HepG2 (cell line): ENCODE results near the gene SERPINB1. TPM values are rescaled to one million over a fixed set of nuclear protein-coding genes. Genes with fewer than 3 reads are reported as not detected.

Experiments
- CCAR2 ChIP-seq: fragments of 200-400 bp; formaldehyde crosslinking; optimal IDR thresholded peaks from 2 replicates; pipeline ENCODE3; 2018; ENCODE audit warnings: low read depth, mild to moderate bottlenecking, low read length, moderate library complexity
- KDM6A ChIP-seq: IDR thresholded peaks from 2 replicates; pipeline ENCODE4 v1.6.1; 2016; ENCODE audit warnings: low read depth
- MTF2 ChIP-seq: sonication (generic); formaldehyde crosslinking; IDR thresholded peaks from 2 replicates; pipeline ENCODE4 v1.5.0; 2020; ENCODE audit warnings: missing genetic modification reagents, borderline replicate concordance
- TCF12 ChIP-seq, 2 experiments: fragments of 450-650 bp in 1 of 2; sonication (generic) in 1 of 2; formaldehyde crosslinking in 1 of 2; IDR thresholded peaks; 2 replicates each; pipeline versions ENCODE4 v1.6.1 to v1.8.0; 2017 to 2022; ENCODE audit warnings: antibody characterized with exemption in 1 of 2, mild to moderate bottlenecking in 1 of 2, missing genetic modification reagents in 1 of 2, moderate library complexity in 1 of 2
- ZNF230 ChIP-seq: sonication (generic); formaldehyde crosslinking; IDR thresholded peaks from 2 replicates; pipeline ENCODE4 v1.4.0; 2020; ENCODE audit warnings: mild to moderate bottlenecking, missing genetic modification reagents
- ZNF501 ChIP-seq: sonication (generic); formaldehyde crosslinking; IDR thresholded peaks from 2 replicates; pipeline ENCODE4 v1.5.1; 2020; ENCODE audit warnings: mild to moderate bottlenecking, moderate library complexity, missing genetic modification reagents
- ZNF567 ChIP-seq: sonication (generic); formaldehyde crosslinking; IDR thresholded peaks from 2 replicates; pipeline ENCODE4 v1.8.1; 2023; ENCODE audit warnings: mild to moderate bottlenecking, missing genetic modification reagents, borderline replicate concordance
- polyA plus RNA-seq, 8 experiments: library from polyadenylated mRNA; depleted of rRNA in 3 of 8; stranded (reverse) in 7 of 8; unstranded in 1 of 8; fragments of >200 nt; fragmentation: Illumina TruSeq in 4 of 8; extraction: Trizol in 4 of 8; gene quantifications; 2 replicates each; pipeline versions ENCODE4 v1.2.1 to v1.2.3, GENCODE V29; 2011 to 2016; ENCODE audit warnings: low read depth in 4 of 8, missing spikeins in 1 of 8, mixed read lengths in 1 of 8; ENCODE audit not compliant: insufficient read depth in 1 of 8
- total RNA-seq, 5 experiments: library from RNA; depleted of rRNA; stranded (reverse); fragments of >200 nt; fragmentation: Illumina TruSeq; extraction: Trizol; gene quantifications; 2 replicates each; pipeline ENCODE4 v1.2.3, GENCODE V29; 2016; ENCODE audit warnings: low read depth in 1 of 5
- TF ChIP-seq, protein P1 (sequence below): fragments of 450-650 bp; IDR thresholded peaks from 2 replicates; pipeline ENCODE4 v1.6.1; 2017
- TF ChIP-seq, protein P2 (sequence below): IDR thresholded peaks from 2 replicates; pipeline ENCODE4 v1.6.1; 2012; ENCODE audit warnings: low read depth, low read length, improper control_type of control experiment
- TF ChIP-seq, protein P3 (sequence below): sonication (generic); formaldehyde crosslinking; conservative IDR thresholded peaks from 2 replicates; pipeline ENCODE4 v1.4.0; 2020; ENCODE audit warnings: mild to moderate bottlenecking, missing genetic modification reagents, moderate library complexity
- TF ChIP-seq, protein P4 (sequence below): sonication (generic); formaldehyde crosslinking; IDR thresholded peaks from 2 replicates; pipeline ENCODE4 v1.5.0; 2020; ENCODE audit warnings: missing genetic modification reagents, mild to moderate bottlenecking, borderline replicate concordance

SERPINB1 gene
- total and polyA plus RNA-seq, 2 of the 13 experiments (the other 11 are each of a cell fraction or from before 2014, with no cell fraction given): 41.4 to 60.5 TPM

DNA sequence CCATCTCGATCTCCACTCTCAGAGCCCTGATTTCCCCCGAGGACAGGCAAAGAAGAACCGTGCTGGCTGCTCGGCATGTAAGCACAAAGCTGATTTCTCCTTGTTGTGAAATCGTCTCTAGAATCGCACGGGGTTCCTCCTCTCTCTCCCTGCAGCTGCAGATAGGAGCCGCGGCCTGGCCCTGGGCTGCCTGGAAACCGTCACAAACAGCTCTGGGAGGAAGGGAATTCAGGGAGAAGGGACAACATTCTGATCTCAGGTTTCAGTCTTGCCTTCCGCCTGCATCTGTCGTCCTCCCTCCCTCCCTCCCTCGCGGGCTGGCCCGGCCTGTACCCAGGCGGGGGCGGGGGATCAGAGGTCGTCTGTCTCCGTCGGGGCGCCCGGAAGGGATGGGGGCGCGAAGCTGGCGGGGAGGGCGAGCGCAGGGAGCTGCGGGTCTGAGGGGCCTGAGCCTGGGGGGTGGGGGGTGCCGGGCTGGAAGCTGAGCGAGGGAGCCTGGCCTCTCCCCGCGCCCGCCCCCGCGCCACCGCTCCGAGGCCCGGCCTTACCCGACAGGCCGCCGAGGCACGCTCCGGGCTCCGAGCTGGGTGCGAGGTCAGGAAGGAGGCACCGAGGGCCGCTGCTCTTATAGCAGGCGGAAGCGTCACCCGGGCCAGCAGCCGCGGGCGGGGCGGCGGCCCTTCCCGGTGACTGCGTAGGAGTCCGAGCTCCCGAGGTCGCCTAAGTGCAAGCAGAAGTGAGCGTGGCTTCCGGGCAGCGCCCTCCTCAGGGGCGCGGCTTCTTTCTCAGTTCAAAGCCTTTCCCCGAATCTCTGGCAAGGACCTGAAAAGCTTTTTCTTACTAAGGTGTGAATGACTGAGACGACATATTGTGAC is at the start of gene SERPINB1 (continued):
- TF ChIP-seq KDM6A (CRISPR knock-in tag) (peak; percentile 84), ZNF567 (CRISPR knock-in tag) (no peak), CCAR2 (no peak), ZNF501 (peak; percentile 92), MTF2 (CRISPR knock-in tag) (no peak), TCF12 (IDR thresholded peaks at IDR 0.05) (no peak), TCF12 (CRISPR knock-in tag; IDR thresholded peaks at IDR 0.05) (peak; percentile 96), ZNF230 (CRISPR knock-in tag) (0 out of 2 replicates have a peak, but pooled peaks have one; percentile 26)
- TF ChIP-seq, protein P1, sequence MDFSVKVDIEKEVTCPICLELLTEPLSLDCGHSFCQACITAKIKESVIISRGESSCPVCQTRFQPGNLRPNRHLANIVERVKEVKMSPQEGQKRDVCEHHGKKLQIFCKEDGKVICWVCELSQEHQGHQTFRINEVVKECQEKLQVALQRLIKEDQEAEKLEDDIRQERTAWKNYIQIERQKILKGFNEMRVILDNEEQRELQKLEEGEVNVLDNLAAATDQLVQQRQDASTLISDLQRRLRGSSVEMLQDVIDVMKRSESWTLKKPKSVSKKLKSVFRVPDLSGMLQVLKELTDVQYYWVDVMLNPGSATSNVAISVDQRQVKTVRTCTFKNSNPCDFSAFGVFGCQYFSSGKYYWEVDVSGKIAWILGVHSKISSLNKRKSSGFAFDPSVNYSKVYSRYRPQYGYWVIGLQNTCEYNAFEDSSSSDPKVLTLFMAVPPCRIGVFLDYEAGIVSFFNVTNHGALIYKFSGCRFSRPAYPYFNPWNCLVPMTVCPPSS: no peak
- TF ChIP-seq, protein P2, sequence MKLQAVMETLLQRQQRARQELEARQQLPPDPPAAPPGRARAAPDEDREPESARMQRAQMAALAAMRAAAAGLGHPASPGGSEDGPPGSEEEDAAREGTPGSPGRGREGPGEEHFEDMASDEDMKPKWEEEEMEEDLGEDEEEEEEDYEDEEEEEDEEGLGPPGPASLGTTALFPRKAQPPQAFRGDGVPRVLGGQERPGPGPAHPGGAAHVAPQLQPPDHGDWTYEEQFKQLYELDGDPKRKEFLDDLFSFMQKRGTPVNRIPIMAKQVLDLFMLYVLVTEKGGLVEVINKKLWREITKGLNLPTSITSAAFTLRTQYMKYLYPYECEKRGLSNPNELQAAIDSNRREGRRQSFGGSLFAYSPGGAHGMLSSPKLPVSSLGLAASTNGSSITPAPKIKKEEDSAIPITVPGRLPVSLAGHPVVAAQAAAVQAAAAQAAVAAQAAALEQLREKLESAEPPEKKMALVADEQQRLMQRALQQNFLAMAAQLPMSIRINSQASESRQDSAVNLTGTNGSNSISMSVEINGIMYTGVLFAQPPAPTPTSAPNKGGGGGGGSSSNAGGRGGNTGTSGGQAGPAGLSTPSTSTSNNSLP: no peak; the same call in 1 of the 2 replicates
- TF ChIP-seq, protein P3, sequence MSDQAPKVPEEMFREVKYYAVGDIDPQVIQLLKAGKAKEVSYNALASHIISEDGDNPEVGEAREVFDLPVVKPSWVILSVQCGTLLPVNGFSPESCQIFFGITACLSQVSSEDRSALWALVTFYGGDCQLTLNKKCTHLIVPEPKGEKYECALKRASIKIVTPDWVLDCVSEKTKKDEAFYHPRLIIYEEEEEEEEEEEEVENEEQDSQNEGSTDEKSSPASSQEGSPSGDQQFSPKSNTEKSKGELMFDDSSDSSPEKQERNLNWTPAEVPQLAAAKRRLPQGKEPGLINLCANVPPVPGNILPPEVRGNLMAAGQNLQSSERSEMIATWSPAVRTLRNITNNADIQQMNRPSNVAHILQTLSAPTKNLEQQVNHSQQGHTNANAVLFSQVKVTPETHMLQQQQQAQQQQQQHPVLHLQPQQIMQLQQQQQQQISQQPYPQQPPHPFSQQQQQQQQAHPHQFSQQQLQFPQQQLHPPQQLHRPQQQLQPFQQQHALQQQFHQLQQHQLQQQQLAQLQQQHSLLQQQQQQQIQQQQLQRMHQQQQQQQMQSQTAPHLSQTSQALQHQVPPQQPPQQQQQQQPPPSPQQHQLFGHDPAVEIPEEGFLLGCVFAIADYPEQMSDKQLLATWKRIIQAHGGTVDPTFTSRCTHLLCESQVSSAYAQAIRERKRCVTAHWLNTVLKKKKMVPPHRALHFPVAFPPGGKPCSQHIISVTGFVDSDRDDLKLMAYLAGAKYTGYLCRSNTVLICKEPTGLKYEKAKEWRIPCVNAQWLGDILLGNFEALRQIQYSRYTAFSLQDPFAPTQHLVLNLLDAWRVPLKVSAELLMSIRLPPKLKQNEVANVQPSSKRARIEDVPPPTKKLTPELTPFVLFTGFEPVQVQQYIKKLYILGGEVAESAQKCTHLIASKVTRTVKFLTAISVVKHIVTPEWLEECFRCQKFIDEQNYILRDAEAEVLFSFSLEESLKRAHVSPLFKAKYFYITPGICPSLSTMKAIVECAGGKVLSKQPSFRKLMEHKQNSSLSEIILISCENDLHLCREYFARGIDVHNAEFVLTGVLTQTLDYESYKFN: peak; percentile 96
- TF ChIP-seq, protein P4, sequence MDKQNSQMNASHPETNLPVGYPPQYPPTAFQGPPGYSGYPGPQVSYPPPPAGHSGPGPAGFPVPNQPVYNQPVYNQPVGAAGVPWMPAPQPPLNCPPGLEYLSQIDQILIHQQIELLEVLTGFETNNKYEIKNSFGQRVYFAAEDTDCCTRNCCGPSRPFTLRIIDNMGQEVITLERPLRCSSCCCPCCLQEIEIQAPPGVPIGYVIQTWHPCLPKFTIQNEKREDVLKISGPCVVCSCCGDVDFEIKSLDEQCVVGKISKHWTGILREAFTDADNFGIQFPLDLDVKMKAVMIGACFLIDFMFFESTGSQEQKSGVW: peak; percentile 85; the same call in 1 of the 2 replicates
